Chondrocyte (in vitro differentiated cells): ENCODE measurements around the gene ZYG11A. TPM values are rescaled to one million over a fixed set of nuclear protein-coding genes. Genes with fewer than 3 reads are reported as not detected.
A peak's percentile ranks its signal among the peaks of the same experiment; 100 is the strongest.
"Not testable (repeated sequence)": the region's sequence is repeated elsewhere in the genome, so short reads cannot be mapped to it uniquely, and the experiment has no call there.

Experiments
- DNase-seq: peaks from one replicate; pipeline ENCODE4 v3.0.0; 2021; ENCODE audit warnings: mixed read lengths, low spot score
- H3K27ac Mint-ChIP-seq: one replicate; pipeline ENCODE4 v1.8.0; 2021; ENCODE audit warnings: mild to moderate bottlenecking, moderate library complexity, mixed read lengths; ENCODE audit not compliant: unreplicated experiment
- H3K27me3 Mint-ChIP-seq: 2 replicates; pipeline ENCODE4 v1.8.0; 2021; ENCODE audit warnings: low read depth, mixed read lengths
- H3K36me3 Mint-ChIP-seq: 2 replicates; pipeline ENCODE4 v1.8.0; 2021; ENCODE audit warnings: low read depth, mixed read lengths
- H3K4me1 Mint-ChIP-seq: 2 replicates; pipeline ENCODE4 v1.8.0; 2021; ENCODE audit warnings: low read depth, mild to moderate bottlenecking, mixed read lengths
- H3K4me3 Mint-ChIP-seq: one replicate; pipeline ENCODE4 v1.8.0; 2021; ENCODE audit warnings: mild to moderate bottlenecking, moderate library complexity, mixed read lengths; ENCODE audit not compliant: unreplicated experiment
- H3K9me3 Mint-ChIP-seq: 2 replicates; pipeline ENCODE4 v1.8.0; 2021; ENCODE audit warnings: low read depth, mixed read lengths
- CTCF ChIP-seq: fragments of 200-600 bp; sonication (generic); IDR thresholded peaks from 2 replicates; pipeline ENCODE4 v1.5.0; 2021; ENCODE audit warnings: antibody characterized with exemption, mild to moderate bottlenecking, moderate library complexity
- long read RNA-seq: library from polyadenylated mRNA; stranded (forward); transcript quantifications from one replicate; pipeline ENCODE4 v2.0.0, GENCODE V29; 2021
- total RNA-seq: library from RNA; stranded (reverse); gene quantifications from 3 replicates; pipeline ENCODE4 v1.2.1, GENCODE V29; 2021

The ZYG11A gene
- 0.12 to 0.62 TPM (median 0.62 TPM) in 3 replicates for total RNA-seq
- long read RNA-seq: 0 reads

DNA sequence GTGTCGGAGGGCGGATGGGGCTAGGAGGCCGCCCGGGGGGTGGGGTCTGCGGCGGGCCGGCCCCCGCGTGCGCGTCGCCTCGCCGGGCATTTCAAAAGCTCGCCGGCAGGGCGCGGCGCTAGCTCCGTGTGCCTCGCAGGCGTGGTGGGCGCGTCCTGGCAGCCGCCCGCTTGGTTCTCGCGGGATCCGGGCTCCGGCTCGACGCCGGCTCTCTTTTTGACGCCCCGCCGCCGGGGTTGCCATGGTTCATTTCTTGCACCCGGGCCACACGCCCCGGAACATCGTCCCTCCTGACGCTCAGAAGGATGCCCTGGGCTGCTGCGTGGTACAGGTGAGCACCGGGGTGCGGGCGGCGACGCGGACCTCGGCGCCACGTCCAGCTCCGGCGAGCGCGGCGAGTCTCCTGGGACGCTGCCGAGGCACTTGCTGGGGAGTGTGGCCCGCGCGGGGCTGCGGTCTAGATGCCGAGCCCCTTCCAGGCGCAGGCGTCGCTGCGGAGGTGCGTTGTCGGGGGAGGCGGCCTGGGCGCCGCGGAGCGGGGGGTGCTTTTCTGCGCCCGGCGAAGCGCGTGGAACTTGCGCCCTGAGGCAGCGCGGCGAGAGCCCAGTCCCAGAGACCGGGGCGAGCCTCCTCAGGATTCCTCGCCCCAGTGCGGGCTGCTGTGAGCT is at the start of gene ZYG11A:
TSS of gene ZYG11A (plus strand) at position 118 of the 668 bp plus-strand sequence. CDS start at position 242, 124 bp downstream.
- H3K4me1 Mint-ChIP-seq: peaks cover 6% of the 10 kb centered on the region
- peak; percentile 71 for TF ChIP-seq CTCF
- H3K36me3 Mint-ChIP-seq: no peaks in the 10 kb centered on the region
- H3K4me3 Mint-ChIP-seq: peak within 1 kb of the TSS; percentile 72
- peak within 1 kb of the TSS; percentile 32 for H3K27ac Mint-ChIP-seq
- no peak for DNase-seq
- no peaks in the 10 kb centered on the region for H3K9me3 Mint-ChIP-seq
- peaks cover 1% of the 10 kb centered on the region for H3K27me3 Mint-ChIP-seq

- not testable (repeated sequence) for H3K27ac Mint-ChIP-seq
Measured at GRCh38 chr1:52793717-52794116, 48.8 kb upstream of the ZYG11A start.

GRCh38 chr1:52795464-52795863 is 47.1 kb upstream of the ZYG11A start:
- no peak for TF ChIP-seq CTCF

More at GRCh38 chr1:52793717-52794116, 48.8 kb upstream of the ZYG11A start:
- H3K4me1 Mint-ChIP-seq, H3K27me3 Mint-ChIP-seq, DNase-seq, H3K9me3 Mint-ChIP-seq, H3K36me3 Mint-ChIP-seq, H3K4me3 Mint-ChIP-seq: not testable (repeated sequence)

DNA sequence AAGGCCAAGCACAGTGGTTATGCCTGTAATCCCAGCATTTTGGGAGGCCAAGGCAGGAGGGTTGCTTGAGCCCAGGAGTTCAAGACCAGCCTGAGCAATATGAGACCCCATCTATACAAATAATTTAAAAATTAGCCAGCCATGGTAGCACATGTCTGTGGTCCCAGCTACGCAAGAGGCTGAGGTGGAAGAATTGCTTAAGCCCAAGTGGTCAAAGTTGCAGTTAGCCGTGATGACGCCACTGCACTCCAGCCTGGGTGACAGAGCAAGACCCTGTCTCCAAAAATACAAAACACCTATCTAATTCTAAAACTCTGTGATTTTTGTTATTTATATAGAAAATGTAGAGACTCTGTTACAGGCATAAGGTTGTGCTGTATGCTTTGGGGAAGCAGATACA is 44.2 kb upstream of the ZYG11A start:
- Mint-ChIP-seq H3K9me3 (no peaks in the 10 kb centered on the region), H3K4me3 (no peak overlapping the region), H3K36me3 (peaks cover 11% of the 10 kb centered on the region), H3K27me3 (no peaks in the 10 kb centered on the region), H3K27ac (no peak overlapping the region), H3K4me1 (no peaks in the 10 kb centered on the region)
- TF ChIP-seq CTCF: no peak
- no peak for DNase-seq

More at GRCh38 chr1:52795464-52795863, 47.1 kb upstream of the ZYG11A start:
- Mint-ChIP-seq H3K36me3 (peaks cover 9% of the 10 kb centered on the region), H3K9me3 (no peaks in the 10 kb centered on the region), H3K27ac (no peak overlapping the region), H3K4me3 (no peak overlapping the region), H3K27me3 (no peaks in the 10 kb centered on the region), H3K4me1 (no peaks in the 10 kb centered on the region)
- DNase-seq: no peak

DNA sequence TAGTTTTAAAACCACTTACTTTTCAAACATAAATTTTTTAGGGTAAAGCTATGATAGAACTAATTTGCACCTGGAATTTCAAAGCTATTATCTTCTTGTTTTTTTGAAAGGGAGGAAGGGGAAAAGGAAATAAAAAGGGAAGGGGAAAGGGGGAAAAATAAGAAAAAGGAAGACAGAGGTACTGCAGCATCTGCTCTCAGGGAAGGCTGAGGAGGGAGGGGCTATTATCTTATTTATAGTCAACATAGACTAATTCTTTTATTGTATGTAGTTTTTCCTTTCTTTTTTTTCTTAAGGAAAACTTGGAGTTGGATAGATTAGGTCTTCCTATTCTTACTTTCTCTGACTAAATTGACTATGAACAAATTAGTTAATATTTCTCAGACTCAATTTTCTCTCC is 41.5 kb upstream of the ZYG11A start:
- Mint-ChIP-seq H3K4me3 (no peak overlapping the region), H3K27ac (no peak overlapping the region), H3K36me3 (peaks cover 7% of the 10 kb centered on the region), H3K27me3 (no peaks in the 10 kb centered on the region), H3K9me3 (no peaks in the 10 kb centered on the region), H3K4me1 (no peaks in the 10 kb centered on the region)
- DNase-seq: no peak
- no peak for TF ChIP-seq CTCF

GRCh38 chr1:52804083-52804482 is 38.5 kb upstream of the ZYG11A start:
- H3K36me3 Mint-ChIP-seq, H3K27me3 Mint-ChIP-seq, DNase-seq, H3K9me3 Mint-ChIP-seq, H3K4me3 Mint-ChIP-seq, H3K27ac Mint-ChIP-seq, H3K4me1 Mint-ChIP-seq: not testable (repeated sequence)
